Raji (cell line): ENCODE data around the gene CD300A.

Experiments
- POLR2A ChIP-seq: IDR thresholded peaks from 2 replicates; pipeline ENCODE4 v1.6.1; 2011; ENCODE audit warnings: low read depth, low read length, control low read depth; ENCODE audit not compliant: insufficient read depth

Gene CD300A

DNA sequence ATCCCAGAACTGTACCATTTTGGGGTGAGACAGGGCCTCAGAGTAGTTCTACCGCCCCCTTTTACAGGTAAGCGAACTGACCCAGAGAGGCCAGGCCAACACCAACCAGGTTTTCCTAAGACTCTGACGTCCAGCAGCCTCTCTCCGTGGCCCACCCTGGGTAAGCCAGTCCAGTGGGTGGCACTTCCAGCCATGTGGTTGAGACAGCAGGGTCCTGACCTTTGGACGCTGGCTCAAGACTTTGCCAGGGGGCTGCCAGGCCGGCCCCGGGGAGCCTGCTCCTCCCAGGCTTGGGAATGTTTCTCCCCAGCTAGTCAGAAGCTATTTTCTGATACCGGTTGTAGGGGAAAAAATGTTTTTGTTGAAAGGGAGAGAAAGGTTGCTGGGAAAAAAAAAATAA is 17.7 kb upstream of the CD300A start:
- TF ChIP-seq POLR2A = no peak

DNA sequence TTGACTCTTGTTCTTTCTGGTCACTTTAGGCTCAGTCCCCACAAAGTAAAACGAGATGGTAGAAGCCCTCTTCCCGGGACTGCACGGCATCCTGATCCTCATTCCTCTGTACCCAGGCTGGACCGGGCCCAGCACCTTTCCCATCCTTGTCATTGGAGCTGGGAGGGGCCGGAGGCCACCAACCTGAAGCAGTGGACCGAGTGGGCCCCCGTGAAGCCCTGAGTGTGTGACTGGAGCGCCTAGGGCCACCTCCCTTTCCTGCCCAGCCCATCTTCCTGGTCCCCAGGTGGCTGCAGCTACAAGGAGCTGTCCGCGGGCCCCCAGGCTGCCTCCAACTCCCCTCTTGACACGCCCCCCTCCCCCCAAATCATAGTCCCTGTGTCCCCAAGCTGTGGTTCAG is 17.1 kb upstream of the CD300A start:
- TF ChIP-seq POLR2A = no peak

DNA sequence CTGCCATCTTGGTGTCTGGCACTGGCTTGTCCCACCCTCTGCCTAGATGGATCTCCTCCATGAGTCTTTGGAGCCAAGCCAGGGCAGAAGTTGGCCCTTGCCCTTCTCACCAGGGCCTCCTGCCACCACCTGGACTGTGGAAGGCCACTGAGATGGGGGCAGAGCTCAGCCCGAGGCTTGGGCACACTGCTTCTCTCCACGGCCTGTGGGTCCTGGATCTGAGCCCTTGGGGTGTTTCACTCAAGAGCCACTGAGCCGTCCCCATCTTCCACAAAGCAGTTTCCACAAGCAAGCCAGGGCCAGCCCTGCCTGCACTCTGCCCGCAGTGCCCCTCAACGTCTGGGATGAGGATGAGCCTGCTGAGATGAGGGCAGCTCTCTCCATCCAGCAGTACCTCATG is 16.7 kb upstream of the CD300A start:
- TF ChIP-seq POLR2A = no peak

DNA sequence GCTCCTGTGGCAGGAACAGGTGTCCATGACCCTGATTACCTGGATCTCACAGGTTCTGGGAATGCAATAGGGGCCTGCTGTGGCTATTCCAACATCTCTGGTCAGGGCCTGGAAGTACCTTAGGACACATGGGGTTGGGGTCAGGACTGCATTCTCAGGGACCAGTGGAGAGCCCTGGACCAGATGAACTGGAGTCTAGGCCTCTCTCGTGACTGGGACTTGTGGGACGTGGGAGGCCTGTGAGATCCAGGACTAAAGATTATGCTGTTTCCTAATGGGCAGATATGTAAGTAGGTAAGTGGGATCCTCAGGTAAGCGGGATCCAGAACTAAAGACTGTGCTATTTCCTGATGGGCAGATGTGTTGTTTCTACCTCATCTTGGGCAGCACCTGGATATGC is 16.2 kb upstream of the CD300A start:
- no peak for TF ChIP-seq POLR2A

DNA sequence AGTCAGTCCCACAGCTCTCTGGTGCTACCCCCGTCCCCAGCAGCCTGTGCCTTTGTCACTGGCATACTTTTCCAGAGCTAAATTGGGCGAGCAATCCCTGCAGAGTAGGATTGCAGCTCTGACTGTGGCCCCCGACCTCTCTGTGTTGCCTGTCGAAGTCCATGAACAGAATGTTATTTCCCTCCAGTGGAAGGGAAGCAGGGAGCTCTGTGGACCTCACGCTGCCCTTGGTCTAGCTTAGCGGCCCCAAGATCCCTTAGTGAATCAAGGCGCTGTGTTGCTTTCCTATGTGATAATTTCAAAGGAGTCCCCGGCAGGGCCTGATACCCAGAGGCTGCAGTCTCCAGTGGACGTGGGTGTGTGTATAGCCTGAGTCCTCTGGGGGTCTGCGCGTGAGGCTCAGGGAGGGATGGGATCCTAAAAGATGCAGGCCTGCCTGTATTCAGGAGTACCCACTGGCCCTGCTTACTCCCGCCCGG is 15.5 kb upstream of the CD300A start:
- no peak for TF ChIP-seq POLR2A

DNA sequence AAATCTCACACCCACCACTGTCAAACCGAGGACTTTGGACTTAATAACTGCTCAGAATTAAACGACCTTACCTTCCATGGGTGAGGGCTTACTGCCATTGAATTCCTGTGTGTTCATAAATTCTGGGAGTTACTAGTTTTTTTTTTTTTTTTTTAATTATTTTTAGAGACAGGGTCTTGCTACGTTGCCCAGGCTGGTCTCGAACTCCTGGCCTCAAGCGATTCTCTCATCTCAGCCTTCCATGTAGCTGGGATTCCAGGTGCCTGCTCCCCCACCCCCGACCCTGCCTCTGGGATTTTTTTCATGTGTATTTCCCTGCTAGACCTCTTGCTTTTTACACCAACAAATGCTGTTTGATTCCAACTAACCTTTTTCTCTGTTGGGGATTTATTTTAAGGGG is 14.9 kb upstream of the CD300A start:
- TF ChIP-seq POLR2A = no peak

DNA sequence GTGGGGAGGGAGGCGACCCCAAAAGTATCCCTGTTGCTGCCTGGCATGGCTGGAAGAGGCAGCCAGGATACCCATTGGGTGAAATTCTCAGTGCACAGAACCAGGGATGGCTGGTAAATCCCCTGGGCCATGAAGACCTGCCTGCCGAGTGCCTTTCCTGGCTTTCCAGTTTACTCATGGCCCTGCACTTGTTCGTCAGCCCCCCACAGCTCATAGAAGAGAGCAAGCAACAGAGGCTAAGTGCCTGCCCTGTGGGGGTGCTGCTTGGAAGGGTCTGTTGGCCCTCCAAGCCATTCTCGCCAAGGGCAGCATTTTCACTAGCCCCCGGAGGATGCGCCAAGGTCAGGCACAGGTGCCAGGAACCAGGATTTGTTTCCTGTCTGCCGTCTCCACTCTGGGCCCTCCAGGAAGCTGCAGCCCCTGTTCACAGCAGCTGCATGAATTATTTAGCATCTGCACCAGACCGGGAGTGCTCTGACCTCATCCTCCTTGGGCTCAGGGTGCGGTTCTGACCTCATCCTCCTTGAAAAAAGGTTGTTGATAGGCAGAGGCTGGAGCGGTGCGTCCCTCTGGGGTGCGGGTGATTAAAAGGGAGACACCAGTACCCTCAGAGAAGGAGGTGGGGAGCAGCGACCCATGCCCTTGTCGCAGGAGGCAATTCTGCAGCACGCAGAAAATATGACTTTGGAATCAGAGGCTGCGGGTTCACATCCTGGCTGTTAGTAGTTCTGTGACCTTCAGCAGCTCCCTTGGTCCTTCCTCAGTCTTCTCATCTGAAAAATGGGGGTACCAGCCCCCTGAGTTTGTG is 14.2 kb upstream of the CD300A start:
- TF ChIP-seq POLR2A = no peak

DNA sequence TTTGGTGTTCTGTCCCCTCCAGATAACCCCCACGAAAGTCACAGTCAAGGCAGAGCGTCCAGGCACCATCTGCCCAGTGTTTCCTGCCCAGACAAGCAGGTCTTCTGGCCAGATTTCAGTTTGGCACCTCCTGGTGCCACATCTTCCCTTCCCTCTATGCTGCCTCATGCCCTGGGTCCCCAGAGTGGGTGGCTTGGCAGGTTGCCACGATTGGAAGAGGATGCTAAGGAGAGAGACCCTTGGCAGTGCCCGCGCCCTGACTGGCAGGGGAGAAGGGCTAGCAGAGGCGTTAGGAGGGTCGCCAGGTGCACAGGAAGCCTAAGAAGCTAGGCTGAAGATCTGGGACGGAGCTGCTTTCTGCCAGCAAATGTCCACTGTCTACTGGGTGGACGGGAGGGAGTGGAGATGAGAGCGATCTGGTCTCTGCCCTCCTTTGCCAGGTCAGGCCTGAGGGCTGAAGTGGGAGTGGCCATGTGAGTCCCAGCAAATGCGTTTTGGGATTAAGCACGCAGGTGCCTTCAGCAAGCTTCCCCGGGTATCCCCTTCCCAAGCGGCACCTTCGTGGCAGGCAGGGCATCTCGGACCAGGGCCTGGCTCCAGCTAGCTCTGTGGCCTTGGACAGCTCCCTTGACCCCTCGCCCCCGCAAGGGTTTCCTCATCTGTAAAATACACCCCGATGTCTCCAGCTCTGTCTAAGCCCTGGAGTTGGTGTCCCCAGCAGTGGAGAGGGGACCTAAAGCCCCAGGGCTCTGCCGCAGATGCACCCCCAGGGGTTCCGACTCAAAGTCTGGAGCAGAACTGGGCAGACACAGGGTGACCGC is 13.4 kb upstream of the CD300A start:
- no peak for TF ChIP-seq POLR2A

DNA sequence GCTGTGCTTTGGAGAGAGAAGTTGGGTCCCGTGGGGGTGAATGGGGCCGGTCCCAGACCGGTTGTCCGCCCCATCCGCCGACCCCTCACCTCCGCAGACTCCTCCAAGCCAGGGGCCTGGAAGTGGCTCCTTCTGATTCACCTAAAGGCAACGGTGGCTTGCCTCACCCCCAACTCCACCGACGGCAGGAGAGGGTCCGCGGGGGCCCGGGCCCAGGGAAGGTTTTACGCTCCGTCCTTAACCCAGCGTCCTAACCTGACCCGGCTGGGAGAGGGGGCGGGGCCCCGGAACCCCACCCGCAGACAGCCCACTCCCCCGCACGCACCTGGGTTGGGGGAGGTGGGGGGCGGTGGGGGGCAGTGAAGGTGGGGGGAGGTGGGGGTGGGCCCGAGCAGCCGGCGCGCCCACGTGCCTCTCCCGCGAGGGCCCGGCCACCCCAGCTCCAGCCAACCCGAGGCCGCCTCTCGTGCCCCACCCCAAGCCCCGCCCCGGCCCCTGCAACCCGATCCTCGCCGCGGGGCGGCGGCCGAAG is 12.7 kb upstream of the CD300A start:
- TF ChIP-seq POLR2A = no peak

DNA sequence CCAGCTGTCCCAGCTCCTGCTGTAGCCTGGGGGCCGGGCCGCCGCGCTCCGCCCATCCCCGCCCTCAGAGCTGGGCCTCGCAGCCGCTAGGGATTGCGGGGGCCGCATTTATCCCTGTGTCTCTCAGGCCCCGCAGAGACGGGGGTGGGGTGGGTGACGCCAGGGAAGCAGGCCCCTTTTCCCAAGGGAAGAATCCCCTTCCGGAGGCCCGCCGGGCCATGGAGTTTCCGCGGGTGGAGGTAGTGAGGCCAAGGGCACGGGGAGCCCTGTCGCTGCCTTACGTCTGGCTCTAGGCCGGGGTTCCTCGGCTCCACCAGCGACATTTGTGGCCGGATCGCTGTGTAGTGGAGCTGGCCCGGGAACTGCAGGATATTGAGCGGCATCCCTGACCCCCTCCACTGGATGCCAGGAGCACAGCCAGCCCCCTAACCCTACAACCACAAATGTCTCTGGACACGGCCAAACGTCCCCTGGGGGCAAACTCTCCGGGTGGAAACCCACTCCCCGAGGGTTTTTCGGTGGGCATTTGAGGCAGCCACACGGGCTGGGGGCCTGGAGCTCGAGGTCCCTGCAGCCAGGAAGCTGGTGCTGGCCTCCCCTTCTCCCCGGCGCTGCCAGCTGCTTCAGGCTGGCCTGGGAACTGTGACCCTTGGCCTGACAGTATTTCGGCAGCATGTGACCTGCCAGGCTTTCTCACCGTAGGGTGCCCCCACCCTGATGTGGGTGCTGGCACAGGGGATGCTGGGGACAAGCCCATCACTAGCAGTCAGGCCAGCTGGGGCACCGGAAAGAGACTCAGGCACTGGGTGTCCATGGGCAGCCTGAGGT is 12.0 kb upstream of the CD300A start:
- TF ChIP-seq POLR2A = no peak

DNA sequence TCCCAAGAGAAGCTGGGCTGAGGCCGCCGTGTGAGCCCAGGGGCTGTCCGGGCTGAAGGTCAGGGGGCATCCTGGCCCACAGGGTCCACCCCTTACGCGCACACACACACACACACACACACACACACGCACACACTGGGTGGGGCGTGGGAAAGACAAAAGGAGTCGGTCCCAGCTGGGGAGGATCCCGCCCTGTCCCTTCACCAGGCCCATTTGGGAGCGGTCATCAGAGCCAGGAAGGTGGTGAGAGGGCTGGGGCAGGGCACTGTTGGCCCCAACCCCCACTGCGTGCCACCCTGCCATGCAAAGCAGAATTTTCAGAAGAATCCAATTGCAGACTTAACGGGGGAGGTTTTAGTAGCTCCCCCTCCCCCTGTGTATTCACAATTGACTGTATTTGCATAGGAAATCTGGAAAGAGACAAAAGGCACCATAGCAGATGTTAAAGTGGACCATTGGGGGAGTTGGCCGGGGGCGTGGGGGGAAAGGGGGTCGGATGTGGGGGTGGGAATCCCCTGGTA is 11.3 kb upstream of the CD300A start:
- no peak for TF ChIP-seq POLR2A

DNA sequence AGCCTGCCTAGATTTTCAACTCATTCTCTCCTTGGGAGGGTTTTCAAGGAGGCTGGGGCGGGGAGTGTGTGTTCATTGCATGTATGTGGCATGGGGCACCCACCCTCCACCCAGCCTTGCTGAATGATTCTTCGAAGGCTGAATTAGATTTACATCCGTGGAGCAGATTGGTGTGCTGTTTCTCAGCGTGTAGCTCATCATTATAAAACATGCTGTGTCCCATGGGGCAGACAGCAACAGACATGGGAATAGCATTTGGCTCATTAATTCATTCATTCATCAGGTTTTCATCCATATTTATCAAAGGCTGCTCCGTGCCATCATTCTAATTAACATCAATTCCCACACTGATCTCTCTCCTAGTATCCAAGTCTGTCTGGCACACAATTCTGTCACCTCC is 10.6 kb upstream of the CD300A start:
- no peak for TF ChIP-seq POLR2A

DNA sequence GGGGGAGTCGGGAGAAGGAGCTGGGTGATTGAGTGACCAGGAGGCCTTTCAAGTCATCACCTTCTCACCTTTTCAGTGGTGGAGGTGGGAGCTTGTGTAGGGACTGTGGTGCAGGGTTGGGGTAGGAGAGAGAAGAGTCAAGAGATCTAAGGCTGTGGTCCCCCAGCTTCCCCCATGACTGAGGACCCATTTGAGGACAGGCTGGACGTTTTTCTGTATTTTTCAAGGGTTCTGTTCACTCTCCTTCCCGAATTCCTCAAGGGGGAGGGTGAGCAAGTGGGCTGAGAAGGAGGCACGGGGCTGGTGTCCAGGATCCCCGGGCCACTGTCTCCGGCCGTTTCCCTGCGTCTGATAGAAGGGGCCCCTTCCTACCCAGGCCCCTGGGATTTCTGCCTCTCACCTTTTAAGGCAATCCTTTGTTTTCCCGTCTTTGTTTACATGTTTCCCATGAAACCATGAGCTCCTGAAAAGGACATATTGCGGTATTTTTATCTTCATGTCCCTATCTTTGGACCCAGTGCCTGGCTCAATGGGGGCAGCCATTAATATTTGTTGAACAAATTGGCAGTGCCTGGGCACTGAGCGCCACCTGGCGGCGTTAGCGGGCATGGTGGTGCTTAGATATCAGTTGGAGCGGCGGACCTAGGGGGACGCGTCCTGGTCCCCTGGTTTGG is 9.2 kb upstream of the CD300A start:
- no peak for TF ChIP-seq POLR2A

DNA sequence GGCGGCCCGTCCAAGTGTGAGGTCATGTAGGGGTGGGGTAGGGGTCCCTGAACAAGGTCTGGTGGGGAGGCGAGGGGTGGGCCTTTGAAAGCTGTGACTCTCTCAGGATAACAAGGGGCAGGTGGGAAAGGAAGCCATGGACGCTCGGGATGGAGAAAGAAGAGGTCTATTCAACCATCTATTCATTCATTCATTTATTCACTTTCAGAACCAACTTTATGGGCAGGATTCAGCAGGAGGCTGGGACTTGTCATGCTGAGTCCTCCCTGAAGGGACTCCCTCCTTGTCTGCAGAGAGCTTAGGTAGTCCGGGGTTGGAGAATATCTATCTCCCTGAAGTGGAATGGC is 8.6 kb upstream of the CD300A start:
- TF ChIP-seq POLR2A = no peak
